Activated CD4-positive, alpha-beta T cell treated with anti-CD3 and anti-CD28 coated beads for 36 hours (primary cell): Measurements from ENCODE around the gene SLC2A13. TPM values are rescaled to one million over a fixed set of nuclear protein-coding genes. Genes with fewer than 3 reads are reported as not detected.
"Not testable (repeated sequence)": the region's sequence is repeated elsewhere in the genome, so short reads cannot be mapped to it uniquely, and the experiment has no call there.

Experiments used
- ATAC-seq: fragments of 200-7000 bp; cut with Tn5 transposase; one replicate; pipeline ENCODE4 v1.10.0; 2021; ENCODE audit warnings: mild to moderate bottlenecking, moderate library complexity
- CTCF ChIA-PET: fragments of 350-600 bp; sonication (Branson Sonifier 250); formaldehyde crosslinking; loops from one replicate; lab custom pipeline; 2021; ENCODE audit warnings: antibody characterized with exemption; lab: Charles Lee
- POLR2A ChIA-PET: fragments of 350-600 bp; sonication (Branson Sonifier 250); formaldehyde crosslinking; loops from one replicate; lab custom pipeline; 2021; ENCODE audit warnings: antibody characterized with exemption, inconsistent platforms; lab: Charles Lee
- DNase-seq: peaks from one replicate; pipeline ENCODE4 v3.0.0-alpha.2; 2020
- H3K27ac Mint-ChIP-seq: one replicate; pipeline ENCODE4 v1.8.0; 2021; ENCODE audit warnings: mixed read lengths
- H3K27me3 Mint-ChIP-seq: one replicate; pipeline ENCODE4 v1.8.0; 2021; ENCODE audit warnings: mixed read lengths
- H3K36me3 Mint-ChIP-seq: one replicate; pipeline ENCODE4 v1.8.0; 2021; ENCODE audit warnings: low read depth, mixed read lengths
- H3K4me1 Mint-ChIP-seq: one replicate; pipeline ENCODE4 v1.8.0; 2021; ENCODE audit warnings: mixed read lengths
- H3K4me3 Mint-ChIP-seq: one replicate; pipeline ENCODE4 v1.8.0; 2021; ENCODE audit warnings: mild to moderate bottlenecking, moderate library complexity, mixed read lengths
- H3K9me3 Mint-ChIP-seq: one replicate; pipeline ENCODE4 v1.8.0; 2021; ENCODE audit warnings: low read depth, mixed read lengths
- intact Hi-C, 2 experiments: fragments of 100-400 bp; cut with DNase I in 1 of 2; cut with micrococcal nuclease in 1 of 2; formaldehyde crosslinking; loops; one replicate each; pipeline versions ENCODE4 v1.14.2 to v1.15.1; 2022 to 2024; cut with DNase I, micrococcal nuclease
- total RNA-seq, 2 experiments: library from RNA; stranded (reverse); gene quantifications; one replicate each; pipeline ENCODE4 v1.2.3, GENCODE V29; 2021

Gene SLC2A13
- total RNA-seq, 2 experiments from 2014 or later, result 2.3 to 3.9 TPM

GRCh38 chr12:39831587-39832315, 274.1 kb downstream of the SLC2A13 start:
- intact Hi-C loops, result no loop called here
- POLR2A ChIA-PET, result no interaction called here
- no peaks in the 10 kb centered on the region for H3K36me3 Mint-ChIP-seq
- no peak overlapping the region for H3K27ac Mint-ChIP-seq
- peak; percentile 51 for ATAC-seq
- H3K9me3 Mint-ChIP-seq, result peaks cover 2% of the 10 kb centered on the region
- H3K4me1 Mint-ChIP-seq, result no peaks in the 10 kb centered on the region
- no peak overlapping the region for H3K4me3 Mint-ChIP-seq
- CTCF ChIA-PET, result interaction anchor here (0.6 kb wide), 1 partner anchor 16 kb away, joined by 3 read pairs; no protein-coding TSS in a partner anchor
- H3K27me3 Mint-ChIP-seq, result no peaks in the 10 kb centered on the region
- no peak for DNase-seq

- ATAC-seq, result no peak
- no peaks in the 10 kb centered on the region for H3K36me3 Mint-ChIP-seq
- no peaks in the 10 kb centered on the region for H3K27me3 Mint-ChIP-seq
- H3K4me1 Mint-ChIP-seq, result no peaks in the 10 kb centered on the region
- CTCF ChIA-PET, result no interaction called here
- intact Hi-C loops, result no loop called here
- POLR2A ChIA-PET, result no interaction called here
- peaks cover 2% of the 10 kb centered on the region for H3K9me3 Mint-ChIP-seq
- H3K4me3 Mint-ChIP-seq, result no peak overlapping the region
- no peak overlapping the region for H3K27ac Mint-ChIP-seq
- DNase-seq, result no peak
These were observed 274.9 kb downstream of the SLC2A13 start for GRCh38 chr12:39830852-39831520.

- ChIA-PET CTCF (no interaction called here), POLR2A (no interaction called here)
- Mint-ChIP-seq H3K4me1 (no peaks in the 10 kb centered on the region), H3K27ac (no peak overlapping the region), H3K27me3 (no peaks in the 10 kb centered on the region), H3K9me3 (peaks cover 2% of the 10 kb centered on the region), H3K4me3 (no peak overlapping the region), H3K36me3 (no peaks in the 10 kb centered on the region)
- DNase-seq (no peak), ATAC-seq (no peak)
- intact Hi-C loops, result no loop called here
These were observed 275.7 kb downstream of the SLC2A13 start for GRCh38 chr12:39830171-39830570.

DNA sequence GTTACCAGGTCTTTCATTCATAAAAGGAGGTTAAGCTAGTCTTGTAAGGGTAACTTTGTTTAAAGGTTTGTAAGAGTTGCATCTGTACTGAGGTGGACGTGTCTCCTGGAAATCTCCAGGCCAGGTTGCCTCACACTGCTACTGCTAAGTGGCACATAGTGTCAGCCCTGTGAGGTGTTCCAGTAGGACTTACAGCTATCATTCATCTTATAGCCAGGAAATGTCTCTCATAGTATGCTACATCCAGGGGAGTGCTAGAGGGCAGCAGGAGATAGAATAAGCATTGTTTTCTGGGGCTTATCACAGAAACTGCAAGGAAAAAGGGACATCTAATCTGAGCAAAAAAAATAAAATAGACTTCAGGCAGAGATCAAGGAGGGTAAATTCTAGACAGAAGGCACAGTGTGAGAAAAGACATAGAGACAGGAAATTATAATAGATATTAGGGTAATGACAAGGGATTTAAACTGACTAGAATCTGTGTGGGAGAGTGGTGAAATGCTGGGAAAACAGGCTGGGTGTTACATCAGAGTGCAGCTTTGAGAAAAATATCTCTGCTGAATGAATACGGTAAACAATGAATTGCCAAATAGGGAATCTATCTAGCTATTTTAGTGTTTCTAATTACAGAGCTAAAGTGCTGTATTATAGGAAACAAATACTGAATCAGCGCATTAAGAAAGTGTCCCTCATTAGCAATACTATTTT, 281.2 kb downstream of the SLC2A13 start:
- POLR2A ChIA-PET, result no interaction called here
- H3K4me3 Mint-ChIP-seq, result no peak overlapping the region
- H3K27me3 Mint-ChIP-seq, result no peaks in the 10 kb centered on the region
- ATAC-seq, result no peak
- DNase-seq, result peak; percentile 7
- H3K9me3 Mint-ChIP-seq, result peaks cover 2% of the 10 kb centered on the region
- H3K36me3 Mint-ChIP-seq, result no peaks in the 10 kb centered on the region
- intact Hi-C loops, result no loop called here
- H3K27ac Mint-ChIP-seq, result no peak overlapping the region
- CTCF ChIA-PET, result no interaction called here
- H3K4me1 Mint-ChIP-seq, result no peaks in the 10 kb centered on the region

DNA sequence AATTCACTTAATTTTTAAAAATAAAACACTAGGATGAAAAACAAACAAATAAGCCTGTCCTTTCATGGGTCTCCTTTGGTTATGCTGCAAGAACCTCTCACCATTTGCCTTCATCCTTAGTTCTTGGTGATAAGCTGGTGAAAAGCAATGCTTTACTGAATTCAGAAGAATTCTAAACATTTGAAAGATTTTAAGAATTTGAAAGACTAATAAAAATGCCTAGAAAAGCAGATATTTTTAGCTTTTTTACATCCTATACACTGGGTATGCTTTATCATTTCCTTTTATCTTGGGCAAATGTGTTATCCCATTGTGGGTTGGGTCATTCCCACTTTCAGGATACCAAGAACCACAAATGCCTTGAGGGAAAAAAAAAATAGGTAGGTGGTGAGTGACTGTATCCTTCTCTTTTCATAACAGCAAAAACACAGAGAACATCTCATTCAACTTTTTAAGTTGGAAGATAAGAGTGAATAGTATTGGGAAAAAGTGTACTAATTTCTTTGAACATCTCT, 289.2 kb downstream of the SLC2A13 start:
- no peaks in the 10 kb centered on the region for H3K36me3 Mint-ChIP-seq
- intact Hi-C loops, result no loop called here
- no peak overlapping the region for H3K4me3 Mint-ChIP-seq
- no peaks in the 10 kb centered on the region for H3K4me1 Mint-ChIP-seq
- DNase-seq, result no peak
- no peaks in the 10 kb centered on the region for H3K9me3 Mint-ChIP-seq
- ChIA-PET CTCF (no interaction called here), POLR2A (no interaction called here)
- no peak overlapping the region for H3K27ac Mint-ChIP-seq
- no peak for ATAC-seq
- no peaks in the 10 kb centered on the region for H3K27me3 Mint-ChIP-seq

- ATAC-seq, result no peak
- DNase-seq, result no peak
- intact Hi-C loops, result no loop called here
- ChIA-PET POLR2A (no interaction called here), CTCF (interaction anchor here (0.7 kb wide), 1 partner anchor 17 kb away, joined by 3 read pairs; no protein-coding TSS in a partner anchor)
- Mint-ChIP-seq H3K27ac (no peak overlapping the region), H3K9me3 (peaks cover 1% of the 10 kb centered on the region), H3K4me1 (no peaks in the 10 kb centered on the region), H3K4me3 (no peak overlapping the region), H3K27me3 (no peaks in the 10 kb centered on the region), H3K36me3 (no peaks in the 10 kb centered on the region)
These were observed 290.1 kb downstream of the SLC2A13 start for GRCh38 chr12:39815746-39816145.

DNA sequence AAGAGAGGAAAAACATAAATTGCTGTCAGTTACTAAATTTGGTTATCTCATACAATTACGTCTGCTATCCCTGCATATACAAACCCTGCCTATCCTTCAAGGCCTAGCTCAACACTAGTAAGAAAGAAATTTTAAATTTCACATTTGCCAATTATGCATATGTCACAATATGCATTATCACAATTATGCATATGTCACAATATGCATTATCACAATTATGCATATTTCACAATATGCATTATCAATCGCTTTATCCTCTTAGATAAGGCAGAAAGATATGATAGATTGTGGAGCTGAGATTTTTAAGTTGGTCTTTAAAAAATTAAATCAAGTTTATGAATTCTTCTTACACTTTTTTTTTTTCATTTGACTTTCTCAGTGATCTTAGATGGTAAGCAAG, 291.3 kb downstream of the SLC2A13 start:
- H3K27ac Mint-ChIP-seq, result no peak overlapping the region

DNA sequence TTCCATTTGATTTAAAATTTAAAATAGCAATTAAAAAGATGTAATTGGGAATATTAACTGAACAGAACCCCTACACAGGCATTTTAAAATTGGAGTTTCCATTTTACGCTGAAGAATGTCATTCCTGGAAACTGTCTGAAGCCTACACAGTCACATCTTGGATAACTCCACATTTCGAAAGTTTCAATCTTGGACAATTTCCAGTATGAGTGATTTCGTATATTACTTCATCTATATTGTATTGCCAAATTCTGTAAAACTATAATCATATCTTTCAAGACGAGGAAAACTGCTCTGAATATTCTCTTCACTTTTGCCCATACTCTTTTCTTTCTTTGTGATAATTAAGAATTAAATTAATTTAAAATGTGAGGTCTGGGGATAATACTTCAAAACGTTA, 292.1 kb downstream of the SLC2A13 start:
- no peaks in the 10 kb centered on the region for H3K36me3 Mint-ChIP-seq
- no peak overlapping the region for H3K4me3 Mint-ChIP-seq
- H3K4me1 Mint-ChIP-seq, result no peaks in the 10 kb centered on the region
- POLR2A ChIA-PET, result no interaction called here
- no peak overlapping the region for H3K27ac Mint-ChIP-seq
- CTCF ChIA-PET, result no interaction called here
- ATAC-seq, result no peak
- intact Hi-C loops, result no loop called here
- peaks cover 5% of the 10 kb centered on the region for H3K9me3 Mint-ChIP-seq
- no peaks in the 10 kb centered on the region for H3K27me3 Mint-ChIP-seq
- DNase-seq, result no peak

More for the DNA sequence above, 291.3 kb downstream of the SLC2A13 start:
- POLR2A ChIA-PET, result interaction anchor here (0.7 kb wide), 1 partner anchor 217 kb away, joined by 3 read pairs; no protein-coding TSS in a partner anchor
- intact Hi-C loops, result no loop called here
- no peak for ATAC-seq
- no peak overlapping the region for H3K4me3 Mint-ChIP-seq
- CTCF ChIA-PET, result no interaction called here
- no peaks in the 10 kb centered on the region for H3K36me3 Mint-ChIP-seq
- no peaks in the 10 kb centered on the region for H3K4me1 Mint-ChIP-seq
- H3K27me3 Mint-ChIP-seq, result no peaks in the 10 kb centered on the region
- DNase-seq, result no peak
- H3K9me3 Mint-ChIP-seq, result peaks cover 5% of the 10 kb centered on the region

GRCh38 chr12:39812456-39812855, 293.4 kb downstream of the SLC2A13 start:
- POLR2A ChIA-PET, H3K9me3 Mint-ChIP-seq, H3K36me3 Mint-ChIP-seq, H3K27me3 Mint-ChIP-seq, DNase-seq, ATAC-seq, H3K4me3 Mint-ChIP-seq, H3K27ac Mint-ChIP-seq, intact Hi-C loops, H3K4me1 Mint-ChIP-seq: not testable (repeated sequence)
- CTCF ChIA-PET, result interaction anchor here (1.0 kb wide), 1 partner anchor 13 kb away, joined by 3 read pairs; no protein-coding TSS in a partner anchor

GRCh38 chr12:39807043-39807442, 298.8 kb downstream of the SLC2A13 start:
- ChIA-PET POLR2A (no interaction called here), CTCF (no interaction called here)
- Mint-ChIP-seq H3K27me3 (no peaks in the 10 kb centered on the region), H3K4me3 (no peak overlapping the region), H3K27ac (no peak overlapping the region), H3K9me3 (peaks cover 5% of the 10 kb centered on the region), H3K4me1 (no peaks in the 10 kb centered on the region), H3K36me3 (no peaks in the 10 kb centered on the region)
- intact Hi-C loops, result no loop called here
- DNase-seq (no peak), ATAC-seq (peak; percentile 47)

DNA sequence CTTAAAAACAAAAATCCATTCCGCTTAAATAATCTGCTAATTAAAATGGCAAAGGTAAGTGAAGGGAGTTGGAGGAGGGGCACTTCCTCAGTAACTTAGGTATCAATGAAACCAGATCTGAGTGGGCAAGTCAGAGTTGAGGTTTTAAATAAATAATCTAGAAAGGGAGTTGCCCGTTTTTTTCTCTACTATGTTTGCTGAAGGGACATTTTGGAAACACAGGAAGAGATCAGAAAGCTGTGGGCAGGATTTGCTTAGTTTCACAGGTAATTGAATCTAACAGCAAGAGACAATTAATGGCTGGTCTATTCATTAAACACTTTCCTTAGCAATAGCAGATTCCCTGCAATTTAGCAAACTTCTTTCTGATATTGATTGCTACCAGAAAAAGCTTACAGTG, 300.2 kb downstream of the SLC2A13 start:
- Mint-ChIP-seq H3K9me3 (peaks cover 2% of the 10 kb centered on the region), H3K27me3 (no peaks in the 10 kb centered on the region), H3K4me1 (no peaks in the 10 kb centered on the region), H3K27ac (no peak overlapping the region), H3K4me3 (no peak overlapping the region), H3K36me3 (no peaks in the 10 kb centered on the region)
- DNase-seq (no peak), ATAC-seq (no peak)
- CTCF ChIA-PET, result no interaction called here
- POLR2A ChIA-PET, result no interaction called here
- intact Hi-C loops, result no loop called here
